PC-9 (cell line): ENCODE results near the gene CHCHD2. TPM values are rescaled to one million over a fixed set of nuclear protein-coding genes. Genes with fewer than 3 reads are reported as not detected.
"Not testable (repeated sequence)": the region's sequence is repeated elsewhere in the genome, so short reads cannot be mapped to it uniquely, and the experiment has no call there.

Source experiments
- BruUV-seq: library from RNA; stranded (reverse); fragments of 400-500 nt; replicated peaks from 2 replicates; lab custom pipeline; 2021; lab: Mats Ljungman, UMichigan
- CTCF ChIA-PET: fragments of 300-600 bp; sonication (Branson Sonifier 250); formaldehyde crosslinking; loops from one replicate; lab custom pipeline; 2022; ENCODE audit warnings: antibody characterized with exemption; lab: Charles Lee
- POLR2A ChIA-PET: fragments of 300-600 bp; sonication (Branson Sonifier 250); formaldehyde crosslinking; loops from one replicate; lab custom pipeline; 2022; ENCODE audit warnings: antibody characterized with exemption; ENCODE audit not compliant: unreplicated experiment; lab: Charles Lee
- DNase-seq, 2 experiments: peaks; one replicate each; pipeline versions ENCODE4 v3.0.0 to v3.0.0-alpha.2; 2015 to 2022; ENCODE audit warnings: mixed read lengths in 1 of 2
- H2AFZ ChIP-seq: fragments of 200-600 bp; sonication (generic); 2 replicates; pipeline ENCODE4 v1.8.1; 2017; ENCODE audit warnings: antibody characterized with exemption
- H3F3A ChIP-seq: fragments of 200-600 bp; sonication (generic); 2 replicates; pipeline ENCODE4 v1.8.1; 2017; ENCODE audit warnings: antibody characterized with exemption, mild to moderate bottlenecking, low read depth; ENCODE audit not compliant: insufficient read depth
- H3K27ac ChIP-seq: fragments of 200-600 bp; sonication (generic); 2 replicates; pipeline ENCODE4 v1.6.1; 2016; ENCODE audit warnings: mixed run types
- H3K27me3 ChIP-seq: fragments of 200-600 bp; sonication (generic); 2 replicates; pipeline ENCODE4 v1.6.1; 2016; ENCODE audit warnings: low read depth, mixed run types; ENCODE audit not compliant: insufficient read depth
- H3K36me3 ChIP-seq: fragments of 200-600 bp; sonication (generic); 2 replicates; pipeline ENCODE4 v1.6.1; 2016; ENCODE audit warnings: low read depth, mixed run types
- H3K4me1 ChIP-seq: fragments of 200-600 bp; sonication (generic); replicated peaks from 2 replicates; pipeline ENCODE4 v1.6.1; 2016; ENCODE audit warnings: mixed run types; ENCODE audit not compliant: insufficient read depth
- H3K4me2 ChIP-seq: fragments of 200-600 bp; sonication (generic); 2 replicates; pipeline ENCODE4 v1.6.1; 2017; ENCODE audit warnings: mixed run types
- H3K4me3 ChIP-seq: fragments of 200-600 bp; sonication (generic); 2 replicates; pipeline ENCODE4 v1.6.1; 2016; ENCODE audit warnings: mixed run types
- H3K79me2 ChIP-seq: fragments of 200-600 bp; sonication (generic); 2 replicates; pipeline ENCODE4 v1.6.1; 2017; ENCODE audit warnings: low read depth, mixed run types
- H3K9me2 ChIP-seq: fragments of 200-600 bp; sonication (generic); 2 replicates; pipeline ENCODE4 v1.8.1; 2017; ENCODE audit warnings: mild to moderate bottlenecking; ENCODE audit not compliant: insufficient read depth
- H3K9me3 ChIP-seq: fragments of 200-600 bp; sonication (generic); 2 replicates; pipeline ENCODE4 v1.8.1; 2016; ENCODE audit warnings: low read depth; ENCODE audit not compliant: insufficient read depth
- H4K20me1 ChIP-seq: fragments of 200-600 bp; sonication (generic); 2 replicates; pipeline ENCODE4 v1.8.1; 2017; ENCODE audit not compliant: insufficient read depth
- CTCF ChIP-seq: fragments of 200-600 bp; sonication (generic); conservative IDR thresholded peaks from 2 replicates; pipeline ENCODE4 v1.6.1; 2017; ENCODE audit warnings: mixed run types, antibody characterized with exemption, mild to moderate bottlenecking, moderate library complexity
- EZH2 ChIP-seq: fragments of 200-600 bp; sonication (generic); IDR thresholded peaks from 2 replicates; pipeline ENCODE4 v1.8.0; 2017; ENCODE audit warnings: antibody characterized with exemption, low read depth
- intact Hi-C: fragments of 100-400 bp; cut with micrococcal nuclease; formaldehyde crosslinking; loops from one replicate; pipeline ENCODE4 v1.10.0; 2022; ENCODE audit not compliant: unreplicated experiment
- total RNA-seq: library from RNA; stranded (reverse); gene quantifications from 2 replicates; pipeline ENCODE4 v1.2.3, GENCODE V29; 2021

The CHCHD2 gene
- total RNA-seq, 1 experiment from 2014 or later, result 978 TPM

- intact Hi-C loops, result no loop called here
- no peaks in the 10 kb centered on the region for H3K9me2 ChIP-seq
- CTCF ChIA-PET, result no interaction called here
- H3F3A ChIP-seq, result no peaks in the 10 kb centered on the region
- no peak for TF ChIP-seq CTCF
- H3K36me3 ChIP-seq, result no peaks in the 10 kb centered on the region
- no peak for DNase-seq
- H3K4me1 ChIP-seq, result no peaks in the 10 kb centered on the region
- no peaks in the 10 kb centered on the region for H3K27me3 ChIP-seq
- no peaks in the 10 kb centered on the region for H3K79me2 ChIP-seq
- no peak within 1 kb of the TSS for H3K4me2 ChIP-seq
- no peaks in the 10 kb centered on the region for H3K9me3 ChIP-seq
- no peak within 1 kb of the TSS for H3K27ac ChIP-seq
- H2AFZ ChIP-seq, result no peak within 1 kb of the TSS
- POLR2A ChIA-PET, result no interaction called here
- no TSS peak for BruUV-seq
- H4K20me1 ChIP-seq, result no peaks in the 10 kb centered on the region
- H3K4me3 ChIP-seq, result no peak within 1 kb of the TSS
Observed at GRCh38 chr7:56115852-56116538, 9.7 kb upstream of the CHCHD2 start, which contains the start of gene NUPR2. NUPR2 (minus strand) TSS chr7:56116417; CDS start chr7:56116314, 103 bp downstream.

GRCh38 chr7:56112244-56112643 is 6.0 kb upstream of the CHCHD2 start:
- H3K9me2 ChIP-seq, H3K9me3 ChIP-seq, H3K36me3 ChIP-seq, H4K20me1 ChIP-seq, H2AFZ ChIP-seq, BruUV-seq, H3K4me1 ChIP-seq, H3K27me3 ChIP-seq, CTCF ChIA-PET, intact Hi-C loops, H3K4me2 ChIP-seq, DNase-seq, H3K4me3 ChIP-seq, H3F3A ChIP-seq, H3K27ac ChIP-seq, H3K79me2 ChIP-seq: not testable (repeated sequence)
- POLR2A ChIA-PET, result interaction anchor here (0.7 kb wide), 1 partner anchor 928 kb away, joined by 22 read pairs; no protein-coding TSS in a partner anchor

DNA sequence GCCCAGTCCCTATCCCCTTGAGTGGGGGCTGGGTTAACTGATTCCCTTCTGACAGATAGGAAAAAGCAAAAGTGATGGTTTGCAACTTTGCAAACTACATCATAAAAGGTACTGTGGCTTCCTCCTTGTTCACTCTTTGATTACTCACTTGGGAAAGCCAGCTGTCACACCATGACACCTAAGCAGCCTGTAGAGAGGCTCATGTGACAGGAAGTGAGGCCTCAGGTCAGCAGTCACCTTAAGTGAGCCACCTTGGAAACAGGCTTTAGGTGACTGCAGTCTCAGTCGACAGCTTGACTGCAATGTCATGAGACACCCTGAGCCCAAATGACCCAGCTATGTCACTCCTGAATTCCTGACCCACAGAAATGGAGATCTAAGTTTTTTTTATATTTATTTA is 4.3 kb upstream of the CHCHD2 start:
- no peaks in the 10 kb centered on the region for H3K9me3 ChIP-seq
- no peak overlapping the region for H3K4me3 ChIP-seq
- H3K36me3 ChIP-seq, result no peaks in the 10 kb centered on the region
- intact Hi-C loops, result no loop called here
- no peak for TF ChIP-seq CTCF
- TF ChIP-seq EZH2, result no peak
- H4K20me1 ChIP-seq, result no peaks in the 10 kb centered on the region
- peaks cover 7% of the 10 kb centered on the region for H3K79me2 ChIP-seq
- ChIA-PET POLR2A (no interaction called here), CTCF (no interaction called here)
- H2AFZ ChIP-seq, result no peak overlapping the region
- no peaks in the 10 kb centered on the region for H3K9me2 ChIP-seq
- H3K4me2 ChIP-seq, result no peak overlapping the region
- no peaks in the 10 kb centered on the region for H3K27me3 ChIP-seq
- BruUV-seq, result no TSS peak
- no peak overlapping the region for H3K27ac ChIP-seq
- DNase-seq, result peak in 1 of 2 experiments; percentile 64
- peaks cover 6% of the 10 kb centered on the region; the same call in 1 of the 2 replicates for H3F3A ChIP-seq
- peaks cover 8% of the 10 kb centered on the region for H3K4me1 ChIP-seq

DNA sequence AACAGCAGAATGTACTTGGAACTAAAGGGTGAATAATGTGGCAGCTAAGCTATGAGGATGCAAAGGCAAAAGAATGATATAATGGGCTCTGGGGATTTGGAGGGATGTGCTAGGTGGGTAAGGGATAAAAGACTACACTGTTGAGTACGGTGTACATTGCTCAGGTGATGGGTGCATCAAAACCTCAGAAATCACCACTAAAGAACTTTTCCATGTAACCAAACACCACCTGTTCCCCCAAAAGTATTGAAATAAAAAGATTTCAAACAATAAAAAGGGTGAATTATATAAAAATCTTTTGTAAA is 1.6 kb upstream of the CHCHD2 start:
- H3K27me3 ChIP-seq, result no peaks in the 10 kb centered on the region
- ChIA-PET POLR2A (no interaction called here), CTCF (no interaction called here)
- H2AFZ ChIP-seq, result no peak overlapping the region
- intact Hi-C loops, result loop anchor here (5.0 kb wide), 1 partner anchor 46 kb away; the partner anchor contains the start of gene SUMF2
- H3K4me1 ChIP-seq, result peaks cover 25% of the 10 kb centered on the region
- peaks cover 21% of the 10 kb centered on the region for H3K36me3 ChIP-seq
- BruUV-seq, result no TSS peak
- no peak overlapping the region for H3K4me3 ChIP-seq
- peaks cover 26% of the 10 kb centered on the region for H4K20me1 ChIP-seq
- no peak overlapping the region for H3K27ac ChIP-seq
- no peak overlapping the region for H3K4me2 ChIP-seq
- TF ChIP-seq EZH2, result no peak
- no peak for TF ChIP-seq CTCF
- no peaks in the 10 kb centered on the region for H3K9me3 ChIP-seq
- H3F3A ChIP-seq, result peaks cover 25% of the 10 kb centered on the region
- H3K79me2 ChIP-seq, result peaks cover 34% of the 10 kb centered on the region
- no peaks in the 10 kb centered on the region for H3K9me2 ChIP-seq
- DNase-seq, result no peak
